Neural cell (in vitro differentiated cells): ENCODE data around the gene NCR3LG1.

Experiments
- MXI1 ChIP-seq: fragments of 450-650 bp; conservative IDR thresholded peaks from 2 replicates; pipeline ENCODE4 v1.6.1; 2014; ENCODE audit warnings: antibody characterized with exemption, mild to moderate bottlenecking; ENCODE audit not compliant: poor library complexity, severe bottlenecking
- RAD21 ChIP-seq: fragments of 450-650 bp; conservative IDR thresholded peaks from 2 replicates; pipeline ENCODE4 v1.6.1; 2014; ENCODE audit warnings: antibody characterized with exemption, mild to moderate bottlenecking, moderate library complexity
- TF ChIP-seq, protein P1 (sequence below): fragments of 450-650 bp; IDR thresholded peaks from 2 replicates; pipeline ENCODE4 v1.5.1; 2014; ENCODE audit warnings: antibody characterized with exemption, mild to moderate bottlenecking, moderate library complexity; ENCODE audit not compliant: poor library complexity, severe bottlenecking

DNA sequence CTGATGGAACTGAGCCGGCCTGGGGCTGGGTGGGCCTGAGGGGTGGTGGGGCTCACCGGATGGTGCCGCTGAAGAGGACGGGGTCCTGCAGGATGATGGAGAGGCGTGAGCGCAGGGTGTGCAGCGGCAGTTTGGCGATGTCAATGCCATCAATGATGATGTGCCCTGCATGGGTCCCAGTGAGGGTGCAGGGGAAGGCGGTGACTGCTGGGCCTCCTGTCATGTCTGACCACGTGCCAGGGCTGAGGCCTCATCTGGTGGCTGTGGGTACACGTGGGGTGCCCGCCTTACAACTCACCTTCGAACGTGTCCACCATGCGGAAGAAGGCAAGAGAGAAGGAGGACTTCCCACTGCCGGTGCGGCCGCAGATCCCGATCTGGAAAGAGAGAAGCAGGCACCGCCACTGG, 44.0 kb downstream of the NCR3LG1 start:
- no peak for TF ChIP-seq MXI1
- TF ChIP-seq, protein P1, sequence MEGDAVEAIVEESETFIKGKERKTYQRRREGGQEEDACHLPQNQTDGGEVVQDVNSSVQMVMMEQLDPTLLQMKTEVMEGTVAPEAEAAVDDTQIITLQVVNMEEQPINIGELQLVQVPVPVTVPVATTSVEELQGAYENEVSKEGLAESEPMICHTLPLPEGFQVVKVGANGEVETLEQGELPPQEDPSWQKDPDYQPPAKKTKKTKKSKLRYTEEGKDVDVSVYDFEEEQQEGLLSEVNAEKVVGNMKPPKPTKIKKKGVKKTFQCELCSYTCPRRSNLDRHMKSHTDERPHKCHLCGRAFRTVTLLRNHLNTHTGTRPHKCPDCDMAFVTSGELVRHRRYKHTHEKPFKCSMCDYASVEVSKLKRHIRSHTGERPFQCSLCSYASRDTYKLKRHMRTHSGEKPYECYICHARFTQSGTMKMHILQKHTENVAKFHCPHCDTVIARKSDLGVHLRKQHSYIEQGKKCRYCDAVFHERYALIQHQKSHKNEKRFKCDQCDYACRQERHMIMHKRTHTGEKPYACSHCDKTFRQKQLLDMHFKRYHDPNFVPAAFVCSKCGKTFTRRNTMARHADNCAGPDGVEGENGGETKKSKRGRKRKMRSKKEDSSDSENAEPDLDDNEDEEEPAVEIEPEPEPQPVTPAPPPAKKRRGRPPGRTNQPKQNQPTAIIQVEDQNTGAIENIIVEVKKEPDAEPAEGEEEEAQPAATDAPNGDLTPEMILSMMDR = no peak
- no peak for TF ChIP-seq RAD21
